GM12878 (cell line): Measurements from ENCODE around the gene SELENOO. TPM values are rescaled to one million over a fixed set of nuclear protein-coding genes. Genes with fewer than 3 reads are reported as not detected.
"Not testable (repeated sequence)": the region's sequence is repeated elsewhere in the genome, so short reads cannot be mapped to it uniquely, and the experiment has no call there.

Experiments
- ATAC-seq: fragments of 200-7000 bp; cut with Tn5 transposase; 3 replicates; pipeline ENCODE4 v1.9.1; 2020; ENCODE audit warnings: mild to moderate bottlenecking, moderate library complexity
- BruUV-seq: library from RNA; stranded (reverse); fragments of 400-500 nt; replicated peaks from 2 replicates; lab custom pipeline; 2021; lab: Mats Ljungman, UMichigan
- CTCF ChIA-PET: fragments of 300-600 bp; sonication (Branson Sonifier 250); formaldehyde crosslinking; extraction: SDS; loops from one replicate; lab custom pipeline; 2021; ENCODE audit warnings: inconsistent platforms; lab: Yijun Ruan, JAX
- POLR2A ChIA-PET: fragments of 350-600 bp; formaldehyde crosslinking; extraction: SDS; loops from one replicate; lab custom pipeline; 2021; ENCODE audit warnings: inconsistent platforms; lab: Charles Lee
- RAD21 ChIA-PET: fragments of 300-600 bp; sonication (Branson Sonifier 250); formaldehyde crosslinking; loops from one replicate; lab custom pipeline; 2023; ENCODE audit warnings: antibody characterized with exemption; ENCODE audit not compliant: unreplicated experiment; lab: Charles Lee
- SMC1A ChIA-PET: fragments of 300-600 bp; sonication (Branson Sonifier 250); formaldehyde crosslinking; loops from one replicate; lab custom pipeline; 2023; ENCODE audit not compliant: unreplicated experiment, uncharacterized antibody; lab: Charles Lee
- DNase-seq: peaks from one replicate; pipeline ENCODE4 v3.0.0-alpha.2; 2011; ENCODE audit warnings: low read depth, low spot score
- FAIRE-seq: peaks from 3 replicates; lab custom pipeline; 2011; peaks lifted over from hg19 to GRCh38; lab: Jason Lieb, UNC
- H2AFZ ChIP-seq: 2 replicates; pipeline ENCODE4 v1.6.0; 2011; ENCODE audit warnings: low read depth, low read length, control low read depth; ENCODE audit not compliant: control insufficient read depth
- H3K27ac ChIP-seq: 2 replicates; pipeline ENCODE4 v1.5.1; 2011; ENCODE audit warnings: control low read depth; ENCODE audit not compliant: control insufficient read depth, insufficient read depth
- H3K27me3 ChIP-seq, 2 experiments: replicated peaks in 1 of 2; 2 replicates each; pipeline versions ENCODE4 v1.6.0 to v1.6.1; 2011; ENCODE audit warnings: low read length in 1 of 2; ENCODE audit not compliant: control insufficient read depth in 2 of 2, insufficient read depth in 2 of 2
- H3K36me3 ChIP-seq, 2 experiments: 2 replicates each; pipeline ENCODE4 v1.5.1; 2011; ENCODE audit warnings: low read length in 1 of 2; ENCODE audit not compliant: control insufficient read depth in 2 of 2, insufficient read depth in 2 of 2
- H3K4me1 ChIP-seq: 2 replicates; pipeline ENCODE4 v1.6.1; 2011; ENCODE audit warnings: mild to moderate bottlenecking, low read length, moderate library complexity, mixed read lengths; ENCODE audit not compliant: control insufficient read depth, insufficient read depth
- H3K4me2 ChIP-seq: 2 replicates; pipeline ENCODE4 v1.6.0; 2011; ENCODE audit warnings: control low read depth; ENCODE audit not compliant: control insufficient read depth, insufficient read depth
- H3K4me3 ChIP-seq: fragments of 200-600 bp; sonication (generic); 2 replicates; pipeline ENCODE4 v1.5.1; 2016
- H3K79me2 ChIP-seq: 2 replicates; pipeline ENCODE4 v1.6.0; 2011; ENCODE audit warnings: low read length; ENCODE audit not compliant: control insufficient read depth, insufficient read depth
- H3K9ac ChIP-seq: 2 replicates; pipeline ENCODE4 v1.8.0; 2011; ENCODE audit warnings: low read length, control low read depth, mixed read lengths; ENCODE audit not compliant: control insufficient read depth, insufficient read depth
- H3K9me3 ChIP-seq: replicated peaks from 3 replicates; pipeline ENCODE4 v1.5.1; 2011; ENCODE audit warnings: mild to moderate bottlenecking, low read length; ENCODE audit not compliant: control insufficient read depth, insufficient read depth
- H4K20me1 ChIP-seq: 2 replicates; pipeline ENCODE4 v1.6.0; 2011; ENCODE audit not compliant: control insufficient read depth, insufficient read depth
- EED ChIP-seq: sonication (generic); IDR thresholded peaks from 2 replicates; pipeline ENCODE4 v1.6.1; 2016; ENCODE audit warnings: antibody characterized with exemption, low read depth
- ZZZ3 ChIP-seq: IDR thresholded peaks from 2 replicates; pipeline ENCODE4 v1.6.1; 2011; ENCODE audit warnings: low read depth; ENCODE audit not compliant: control insufficient read depth, insufficient read length
- WGBS: methylation state at CpG from one replicate; pipeline ENCODE4 v1.1.6; 2016; ENCODE audit warnings: low lambda C conversion rate; ENCODE audit not compliant: insufficient replicate concordance, insufficient coverage; ENCODE audit errors: missing lambda C conversion rate; 5-methylcytosine and 5-hydroxymethylcytosine counted together
- in situ Hi-C: fragments of 300-500 bp; cut with MboI; formaldehyde crosslinking; loops from 9 replicates; pipeline ENCODE4 v1.14.3; 2018; ENCODE audit warnings: mixed read lengths
- intact Hi-C: fragments of 100-400 bp; cut with micrococcal nuclease; formaldehyde crosslinking; loops from one replicate; pipeline ENCODE4 v1.14.2; 2022; ENCODE audit not compliant: unreplicated experiment
- polyA plus RNA-seq, 11 experiments: library from polyadenylated mRNA; depleted of rRNA in 4 of 11; unstranded in 6 of 11; stranded (reverse) in 5 of 11; fragments of >200 nt; fragmentation: Nextera tagmentation in 4 of 11; fragmentation: Illumina TruSeq in 1 of 11; extraction: Ambion mirVana in 4 of 11; extraction: Trizol in 1 of 11; gene quantifications; 1 replicate in 1 of 11; 2 replicates in 10 of 11; pipeline versions ENCODE4 v1.2.1 to v1.2.3, GENCODE V29; 2011 to 2016; ENCODE audit warnings: inconsistent platforms in 2 of 11, missing spikeins in 2 of 11, low read depth in 1 of 11
- total RNA-seq, 4 experiments: library from RNA; depleted of rRNA in 3 of 4; stranded (reverse); fragments of >200 nt in 3 of 4; fragmentation: Illumina TruSeq in 1 of 4; extraction: Trizol in 1 of 4; gene quantifications; 2 replicates each; pipeline versions ENCODE4 v1.2.1 to v1.2.3, GENCODE V29; 2013 to 2021

SELENOO gene
- total and polyA plus RNA-seq, 10 of the 15 experiments (the other 5 are each of a cell fraction or from before 2014, with no cell fraction given), result 0.42 to 23.3 (median 3.3) TPM

- no peak overlapping the region for H3K4me2 ChIP-seq
- intact Hi-C loops, result no loop called here
- no peak overlapping the region for H3K4me3 ChIP-seq
- ChIA-PET RAD21 (no interaction called here), SMC1A (no interaction called here), POLR2A (no interaction called here), CTCF (no interaction called here)
- FAIRE-seq (no peak), DNase-seq (no peak), ATAC-seq (no peak)
- no peak overlapping the region for H3K27ac ChIP-seq
- H2AFZ ChIP-seq, result no peak overlapping the region
- no peaks in the 10 kb centered on the region for H4K20me1 ChIP-seq
- no peak for TF ChIP-seq ZZZ3
- TF ChIP-seq EED, result no peak
- no TSS peak for BruUV-seq
- WGBS, result 84% methylated on average over 11 of the region's 11 CpGs
- H3K27me3 ChIP-seq, result peaks cover 2 to 5% of the 10 kb centered on the region in 2 experiments; a peak in 3 of 4 replicates
- no peaks in the 10 kb centered on the region for H3K36me3 ChIP-seq
- no peak overlapping the region for H3K9ac ChIP-seq
- H3K4me1 ChIP-seq, result no peaks in the 10 kb centered on the region
- in situ Hi-C loops, result no loop called here
- H3K9me3 ChIP-seq, result no peaks in the 10 kb centered on the region
- no peaks in the 10 kb centered on the region for H3K79me2 ChIP-seq
Observed at GRCh38 chr22:50167689-50168489, 32.9 kb upstream of the SELENOO start.

- H3K4me2 ChIP-seq, H3K9me3 ChIP-seq, CTCF ChIA-PET, in situ Hi-C loops, POLR2A ChIA-PET, FAIRE-seq, DNase-seq, SMC1A ChIA-PET, H3K9ac ChIP-seq, H3K27me3 ChIP-seq, intact Hi-C loops, H3K4me1 ChIP-seq, H3K4me3 ChIP-seq, ATAC-seq, H3K27ac ChIP-seq, RAD21 ChIA-PET, BruUV-seq, H3K79me2 ChIP-seq, H4K20me1 ChIP-seq, H3K36me3 ChIP-seq, H2AFZ ChIP-seq: not testable (repeated sequence)
- 65% methylated on average over 5 of the region's 5 CpGs for WGBS
Observed at GRCh38 chr22:50168490-50169180, 32.2 kb upstream of the SELENOO start.
